ENCODE measurements around the gene GLDN.

Gene GLDN

GRCh38 chr15:51312166-51313073 is 29.0 kb upstream of the GLDN start:
- no peak for TF ChIP-seq CTCF (IDR thresholded peaks at IDR 0.05)

GRCh38 chr15:51313074-51313393 is 28.4 kb upstream of the GLDN start:
- no peaks in the 10 kb centered on the region for H3K36me3 ChIP-seq (ENCODE audit: control insufficient read depth, insufficient read depth, low read length)
- H3K4me1 ChIP-seq = no peaks in the 10 kb centered on the region
- no peak overlapping the region for H3K4me2 ChIP-seq (ENCODE audit: low read length)
- H3K4me3 ChIP-seq (ENCODE audit: low read depth, low read length) = no peak overlapping the region
- H3K27ac ChIP-seq = no peak overlapping the region
- no peaks in the 10 kb centered on the region for H3K79me2 ChIP-seq
- H3K9ac ChIP-seq = no peak overlapping the region
- H3K9me3 ChIP-seq (ENCODE audit: control insufficient read depth, low read length) = no peaks in the 10 kb centered on the region
- H3K27me3 ChIP-seq (ENCODE audit: control insufficient read depth, insufficient read depth, low read length) = no peaks in the 10 kb centered on the region
- no peak overlapping the region for H2AFZ ChIP-seq
- no peak for TF ChIP-seq CTCF (IDR thresholded peaks at IDR 0.05)

More at GRCh38 chr15:51312166-51313073, 29.0 kb upstream of the GLDN start:
- H3K4me3 ChIP-seq (ENCODE audit: low read depth, low read length) = no peak overlapping the region
- no peak overlapping the region for H3K27ac ChIP-seq
- no peaks in the 10 kb centered on the region for H3K9me3 ChIP-seq (ENCODE audit: control insufficient read depth, low read length)
- H3K4me2 ChIP-seq (ENCODE audit: low read length) = no peak overlapping the region
- no peaks in the 10 kb centered on the region for H3K4me1 ChIP-seq
- no peaks in the 10 kb centered on the region for H3K27me3 ChIP-seq (ENCODE audit: control insufficient read depth, insufficient read depth, low read length)
- no peaks in the 10 kb centered on the region for H3K36me3 ChIP-seq (ENCODE audit: control insufficient read depth, insufficient read depth, low read length)
- no peaks in the 10 kb centered on the region for H3K79me2 ChIP-seq
- no peak overlapping the region for H3K9ac ChIP-seq
- H2AFZ ChIP-seq = no peak overlapping the region

- H3K4me3 ChIP-seq (ENCODE audit: low read depth, low read length) = no peak overlapping the region
- H3K4me2 ChIP-seq (ENCODE audit: low read length) = no peak overlapping the region
- H3K27ac ChIP-seq = no peak overlapping the region
- no peak overlapping the region for H3K9ac ChIP-seq
- H2AFZ ChIP-seq = no peak overlapping the region
- H3K4me1 ChIP-seq = no peaks in the 10 kb centered on the region
- H3K9me3 ChIP-seq (ENCODE audit: control insufficient read depth, low read length) = no peaks in the 10 kb centered on the region
- H3K79me2 ChIP-seq = no peaks in the 10 kb centered on the region
- no peaks in the 10 kb centered on the region for H3K27me3 ChIP-seq (ENCODE audit: control insufficient read depth, insufficient read depth, low read length)
- H3K36me3 ChIP-seq (ENCODE audit: control insufficient read depth, insufficient read depth, low read length) = no peaks in the 10 kb centered on the region
- TF ChIP-seq CTCF (IDR thresholded peaks at IDR 0.05) = no peak
Measured at GRCh38 chr15:51313644-51314280, 27.7 kb upstream of the GLDN start.

GRCh38 chr15:51314391-51315337 is 26.8 kb upstream of the GLDN start:
- Histone ChIP-seq H3K4me2 (ENCODE audit: low read length) (no peak overlapping the region), H3K27ac (no peak overlapping the region), H3K36me3 (ENCODE audit: control insufficient read depth, insufficient read depth, low read length) (no peaks in the 10 kb centered on the region), H2AFZ (no peak overlapping the region), H3K9me3 (ENCODE audit: control insufficient read depth, low read length) (no peaks in the 10 kb centered on the region), H3K4me1 (no peaks in the 10 kb centered on the region), H3K4me3 (ENCODE audit: low read depth, low read length) (no peak overlapping the region), H3K79me2 (no peaks in the 10 kb centered on the region), H3K27me3 (ENCODE audit: control insufficient read depth, insufficient read depth, low read length) (no peaks in the 10 kb centered on the region), H3K9ac (no peak overlapping the region)
- TF ChIP-seq CTCF (IDR thresholded peaks at IDR 0.05) = no peak

Measured in parathyroid adenoma (tissue), 2 donors.